Glutamatergic neuron (in vitro differentiated cells): Measurements from ENCODE around the gene MTA3. TPM values are rescaled to one million over a fixed set of nuclear protein-coding genes. Genes with fewer than 3 reads are reported as not detected.

ENCODE experiments used
- DNase-seq: peaks from one replicate; pipeline ENCODE4 v3.0.0; 2022
- H3K27ac Mint-ChIP-seq: one replicate; pipeline ENCODE4 v1.8.0; 2020; ENCODE audit warnings: mild to moderate bottlenecking, mixed read lengths, inconsistent platforms; ENCODE audit not compliant: unreplicated experiment
- H3K27me3 Mint-ChIP-seq: one replicate; pipeline ENCODE4 v1.8.0; 2020; ENCODE audit warnings: mild to moderate bottlenecking, moderate library complexity, mixed read lengths, inconsistent platforms; ENCODE audit not compliant: unreplicated experiment
- H3K36me3 Mint-ChIP-seq: one replicate; pipeline ENCODE4 v1.8.0; 2020; ENCODE audit warnings: mild to moderate bottlenecking, mixed read lengths, inconsistent platforms; ENCODE audit not compliant: unreplicated experiment
- H3K4me1 Mint-ChIP-seq: one replicate; pipeline ENCODE4 v1.8.0; 2020; ENCODE audit warnings: mild to moderate bottlenecking, low read depth, mixed read lengths, inconsistent platforms; ENCODE audit not compliant: unreplicated experiment
- H3K4me3 Mint-ChIP-seq: one replicate; pipeline ENCODE4 v1.8.0; 2020; ENCODE audit warnings: mild to moderate bottlenecking, mixed read lengths, inconsistent platforms; ENCODE audit not compliant: unreplicated experiment
- H3K9me3 Mint-ChIP-seq: one replicate; pipeline ENCODE4 v1.8.0; 2020; ENCODE audit warnings: mild to moderate bottlenecking, moderate library complexity, mixed read lengths, inconsistent platforms; ENCODE audit not compliant: unreplicated experiment
- CTCF ChIP-seq: fragments of 200-600 bp; sonication (generic); IDR thresholded peaks from one replicate; pipeline ENCODE4 v1.5.0; 2021; ENCODE audit not compliant: partially characterized antibody, unreplicated experiment
- total RNA-seq: library from RNA; stranded (reverse); fragmentation: NEBNext Ultra II Directional; extraction: Animal tissue kit (Norgen Biotek cat#: 25700); gene quantifications from one replicate; pipeline ENCODE4 v1.2.1, GENCODE V29; 2021; ENCODE audit not compliant: unreplicated experiment

The MTA3 gene
- total RNA-seq, 1 donor from 2014 or later: 64.1 TPM

GRCh38 chr2:42771546-42772153 lies 203.2 kb downstream of the MTA3 start:
- TF ChIP-seq CTCF: no peak
- no peak for DNase-seq

DNA sequence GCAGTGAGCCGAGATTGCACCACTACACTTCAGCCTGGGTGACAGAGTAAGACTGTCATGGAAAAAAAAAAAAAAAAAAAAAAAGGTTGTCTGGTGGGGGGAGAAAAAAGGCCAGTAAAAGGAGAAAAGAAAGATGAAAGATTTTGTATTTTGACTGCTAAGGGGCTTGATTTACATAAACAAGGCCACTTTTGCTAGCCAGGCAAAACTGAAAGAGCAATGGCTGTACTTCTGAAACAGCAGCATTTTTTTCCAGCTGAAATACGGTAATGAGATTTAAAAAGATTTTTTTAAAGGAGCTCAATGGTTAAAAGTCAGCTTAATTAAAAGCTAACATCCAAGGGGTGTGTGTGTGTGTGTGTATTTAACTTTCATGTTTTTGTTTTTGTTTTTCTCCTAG lies 206.8 kb downstream of the MTA3 start:
- H3K27ac Mint-ChIP-seq: no peak overlapping the region
- H3K27me3 Mint-ChIP-seq: peaks cover 4% of the 10 kb centered on the region

More at GRCh38 chr2:42771546-42772153, 203.2 kb downstream of the MTA3 start:
- Mint-ChIP-seq H3K4me3 (no peak overlapping the region), H3K27me3 (peaks cover 8% of the 10 kb centered on the region), H3K27ac (no peak overlapping the region), H3K36me3 (peaks cover 9% of the 10 kb centered on the region), H3K4me1 (peaks cover 3% of the 10 kb centered on the region), H3K9me3 (peaks cover 2% of the 10 kb centered on the region)

GRCh38 chr2:42775810-42776209 lies 207.4 kb downstream of the MTA3 start:
- Mint-ChIP-seq H3K36me3 (peaks cover 14% of the 10 kb centered on the region), H3K27ac (no peak overlapping the region), H3K9me3 (peaks cover 6% of the 10 kb centered on the region)

More for the DNA sequence above, 206.8 kb downstream of the MTA3 start:
- Mint-ChIP-seq H3K4me1 (no peaks in the 10 kb centered on the region), H3K36me3 (peaks cover 14% of the 10 kb centered on the region), H3K9me3 (peaks cover 4% of the 10 kb centered on the region), H3K4me3 (no peak overlapping the region)
- no peak for DNase-seq
- TF ChIP-seq CTCF: no peak

GRCh38 chr2:42777883-42778805 lies 209.7 kb downstream of the MTA3 start:
- TF ChIP-seq CTCF: no peak
- Mint-ChIP-seq H3K4me3 (no peak overlapping the region), H3K36me3 (peaks cover 27% of the 10 kb centered on the region), H3K27me3 (peaks cover 2% of the 10 kb centered on the region), H3K4me1 (no peaks in the 10 kb centered on the region), H3K27ac (no peak overlapping the region), H3K9me3 (peaks cover 13% of the 10 kb centered on the region)
- DNase-seq: no peak

More at GRCh38 chr2:42775810-42776209, 207.4 kb downstream of the MTA3 start:
- Mint-ChIP-seq H3K27me3 (peaks cover 4% of the 10 kb centered on the region), H3K4me3 (no peak overlapping the region), H3K4me1 (no peaks in the 10 kb centered on the region)
- DNase-seq: no peak
- no peak for TF ChIP-seq CTCF

DNA sequence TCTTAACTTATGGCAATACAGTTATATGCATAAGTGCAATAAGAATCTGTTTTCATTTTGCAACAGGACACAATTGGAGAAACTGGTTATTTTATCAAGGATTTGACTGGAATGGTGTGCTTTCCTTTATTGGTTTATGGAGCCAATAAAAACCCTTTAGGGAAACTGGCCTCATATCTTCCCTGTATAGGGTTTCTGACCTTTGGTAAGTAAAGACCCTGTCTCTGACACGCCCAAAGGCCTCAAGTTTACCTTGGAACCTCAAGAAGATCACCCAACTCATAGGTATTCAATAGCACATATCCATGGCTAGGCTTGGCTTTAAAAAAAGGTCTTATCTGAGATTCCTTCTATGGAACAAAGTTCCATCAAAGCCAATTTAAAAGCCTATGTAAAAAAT lies 212.7 kb downstream of the MTA3 start:
- no peak for DNase-seq
- no peak for TF ChIP-seq CTCF
- no peaks in the 10 kb centered on the region for H3K27me3 Mint-ChIP-seq
- peaks cover 1% of the 10 kb centered on the region for H3K4me1 Mint-ChIP-seq
- no peak overlapping the region for H3K4me3 Mint-ChIP-seq
- H3K9me3 Mint-ChIP-seq: peaks cover 14% of the 10 kb centered on the region
- no peak overlapping the region for H3K27ac Mint-ChIP-seq
- peaks cover 18% of the 10 kb centered on the region for H3K36me3 Mint-ChIP-seq
